WTC11 (cell line): Measurements from ENCODE around the gene KIAA1958.

Experiments
- CBFB ChIP-seq: sonication (generic); formaldehyde crosslinking; IDR thresholded peaks from 2 replicates; pipeline ENCODE4 v1.8.1; 2022; ENCODE audit warnings: mild to moderate bottlenecking, low read depth, missing genetic modification reagents
- EMX1 ChIP-seq: fragments of 250-450 bp; sonication (Bioruptor Pico); IDR thresholded peaks from 2 replicates; pipeline ENCODE4 v1.8.0; 2021; ENCODE audit warnings: mild to moderate bottlenecking
- FOXJ3 ChIP-seq: sonication (generic); formaldehyde crosslinking; IDR thresholded peaks from 2 replicates; pipeline ENCODE4 v1.9.0; 2021; ENCODE audit warnings: missing genetic modification reagents, mild to moderate bottlenecking, borderline replicate concordance
- JUN ChIP-seq: sonication (generic); formaldehyde crosslinking; IDR thresholded peaks from 2 replicates; pipeline ENCODE4 v1.8.0; 2023; ENCODE audit warnings: mild to moderate bottlenecking, missing genetic modification reagents
- SP1 ChIP-seq: sonication (generic); formaldehyde crosslinking; conservative IDR thresholded peaks from 2 replicates; pipeline ENCODE4 v1.8.1; 2022; ENCODE audit warnings: missing genetic modification reagents
- ZNF396 ChIP-seq: fragments of 250-450 bp; sonication (Bioruptor Pico); IDR thresholded peaks from 2 replicates; pipeline ENCODE4 v1.8.0; 2021; ENCODE audit warnings: mild to moderate bottlenecking, moderate library complexity, borderline replicate concordance
- TF ChIP-seq, protein P1 (sequence below): fragments of 200-600 bp; IDR thresholded peaks from 2 replicates; pipeline ENCODE4 v1.8.0; 2022; ENCODE audit warnings: antibody characterized with exemption
- TF ChIP-seq, protein P2 (sequence below): fragments of 250-450 bp; sonication (Bioruptor Pico); IDR thresholded peaks from 2 replicates; pipeline ENCODE4 v1.8.0; 2021; ENCODE audit warnings: mild to moderate bottlenecking
- TF ChIP-seq, protein P3 (sequence below): sonication (generic); formaldehyde crosslinking; conservative IDR thresholded peaks from 2 replicates; pipeline ENCODE4 v1.8.1; 2022; ENCODE audit warnings: mild to moderate bottlenecking, missing genetic modification reagents
- TF ChIP-seq, protein P4 (sequence below): sonication (generic); formaldehyde crosslinking; IDR thresholded peaks from 2 replicates; pipeline ENCODE4 v1.8.1; 2023; ENCODE audit warnings: mild to moderate bottlenecking, missing genetic modification reagents, borderline replicate concordance
- TF ChIP-seq, protein P5 (sequence below): sonication (generic); formaldehyde crosslinking; IDR thresholded peaks from 2 replicates; pipeline ENCODE4 v1.8.0; 2022; ENCODE audit warnings: mild to moderate bottlenecking, missing genetic modification reagents
- TF ChIP-seq, protein P6 (sequence below): sonication (generic); formaldehyde crosslinking; IDR thresholded peaks from 2 replicates; pipeline ENCODE4 v1.8.0; 2022; ENCODE audit warnings: mild to moderate bottlenecking, missing genetic modification reagents

DNA sequence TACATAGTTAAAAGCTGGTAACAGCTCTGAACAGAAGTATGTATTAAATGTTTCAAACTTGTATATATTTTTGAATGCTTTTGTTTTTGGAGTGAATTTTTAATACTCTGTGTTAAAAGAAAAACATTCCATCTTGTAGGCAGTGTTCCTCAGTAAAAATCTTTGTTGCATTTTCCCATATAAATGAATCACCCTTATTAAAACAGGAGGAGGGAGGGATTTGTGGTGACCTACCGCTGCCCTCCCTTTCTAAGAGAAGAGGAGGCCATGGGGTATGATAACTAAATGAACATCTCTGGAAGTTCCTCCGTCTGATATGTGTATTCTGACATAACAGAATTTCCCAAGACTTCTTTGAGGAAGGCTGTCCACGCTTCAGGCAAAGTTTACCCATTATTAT is 177.9 kb downstream of the KIAA1958 start:
- TF ChIP-seq, protein P1, sequence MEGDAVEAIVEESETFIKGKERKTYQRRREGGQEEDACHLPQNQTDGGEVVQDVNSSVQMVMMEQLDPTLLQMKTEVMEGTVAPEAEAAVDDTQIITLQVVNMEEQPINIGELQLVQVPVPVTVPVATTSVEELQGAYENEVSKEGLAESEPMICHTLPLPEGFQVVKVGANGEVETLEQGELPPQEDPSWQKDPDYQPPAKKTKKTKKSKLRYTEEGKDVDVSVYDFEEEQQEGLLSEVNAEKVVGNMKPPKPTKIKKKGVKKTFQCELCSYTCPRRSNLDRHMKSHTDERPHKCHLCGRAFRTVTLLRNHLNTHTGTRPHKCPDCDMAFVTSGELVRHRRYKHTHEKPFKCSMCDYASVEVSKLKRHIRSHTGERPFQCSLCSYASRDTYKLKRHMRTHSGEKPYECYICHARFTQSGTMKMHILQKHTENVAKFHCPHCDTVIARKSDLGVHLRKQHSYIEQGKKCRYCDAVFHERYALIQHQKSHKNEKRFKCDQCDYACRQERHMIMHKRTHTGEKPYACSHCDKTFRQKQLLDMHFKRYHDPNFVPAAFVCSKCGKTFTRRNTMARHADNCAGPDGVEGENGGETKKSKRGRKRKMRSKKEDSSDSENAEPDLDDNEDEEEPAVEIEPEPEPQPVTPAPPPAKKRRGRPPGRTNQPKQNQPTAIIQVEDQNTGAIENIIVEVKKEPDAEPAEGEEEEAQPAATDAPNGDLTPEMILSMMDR, result no peak
- TF ChIP-seq CBFB (no peak), FOXJ3 (CRISPR knock-in tag) (no peak), JUN (no peak), EMX1 (CRISPR knock-in tag) (no peak), ZNF396 (no peak), SP1 (CRISPR knock-in tag) (no peak)
- TF ChIP-seq, protein P2, sequence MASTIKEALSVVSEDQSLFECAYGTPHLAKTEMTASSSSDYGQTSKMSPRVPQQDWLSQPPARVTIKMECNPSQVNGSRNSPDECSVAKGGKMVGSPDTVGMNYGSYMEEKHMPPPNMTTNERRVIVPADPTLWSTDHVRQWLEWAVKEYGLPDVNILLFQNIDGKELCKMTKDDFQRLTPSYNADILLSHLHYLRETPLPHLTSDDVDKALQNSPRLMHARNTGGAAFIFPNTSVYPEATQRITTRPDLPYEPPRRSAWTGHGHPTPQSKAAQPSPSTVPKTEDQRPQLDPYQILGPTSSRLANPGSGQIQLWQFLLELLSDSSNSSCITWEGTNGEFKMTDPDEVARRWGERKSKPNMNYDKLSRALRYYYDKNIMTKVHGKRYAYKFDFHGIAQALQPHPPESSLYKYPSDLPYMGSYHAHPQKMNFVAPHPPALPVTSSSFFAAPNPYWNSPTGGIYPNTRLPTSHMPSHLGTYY (CRISPR knock-in tag), result no peak
- TF ChIP-seq, protein P3, sequence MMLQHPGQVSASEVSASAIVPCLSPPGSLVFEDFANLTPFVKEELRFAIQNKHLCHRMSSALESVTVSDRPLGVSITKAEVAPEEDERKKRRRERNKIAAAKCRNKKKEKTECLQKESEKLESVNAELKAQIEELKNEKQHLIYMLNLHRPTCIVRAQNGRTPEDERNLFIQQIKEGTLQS, result no peak
- TF ChIP-seq, protein P4, sequence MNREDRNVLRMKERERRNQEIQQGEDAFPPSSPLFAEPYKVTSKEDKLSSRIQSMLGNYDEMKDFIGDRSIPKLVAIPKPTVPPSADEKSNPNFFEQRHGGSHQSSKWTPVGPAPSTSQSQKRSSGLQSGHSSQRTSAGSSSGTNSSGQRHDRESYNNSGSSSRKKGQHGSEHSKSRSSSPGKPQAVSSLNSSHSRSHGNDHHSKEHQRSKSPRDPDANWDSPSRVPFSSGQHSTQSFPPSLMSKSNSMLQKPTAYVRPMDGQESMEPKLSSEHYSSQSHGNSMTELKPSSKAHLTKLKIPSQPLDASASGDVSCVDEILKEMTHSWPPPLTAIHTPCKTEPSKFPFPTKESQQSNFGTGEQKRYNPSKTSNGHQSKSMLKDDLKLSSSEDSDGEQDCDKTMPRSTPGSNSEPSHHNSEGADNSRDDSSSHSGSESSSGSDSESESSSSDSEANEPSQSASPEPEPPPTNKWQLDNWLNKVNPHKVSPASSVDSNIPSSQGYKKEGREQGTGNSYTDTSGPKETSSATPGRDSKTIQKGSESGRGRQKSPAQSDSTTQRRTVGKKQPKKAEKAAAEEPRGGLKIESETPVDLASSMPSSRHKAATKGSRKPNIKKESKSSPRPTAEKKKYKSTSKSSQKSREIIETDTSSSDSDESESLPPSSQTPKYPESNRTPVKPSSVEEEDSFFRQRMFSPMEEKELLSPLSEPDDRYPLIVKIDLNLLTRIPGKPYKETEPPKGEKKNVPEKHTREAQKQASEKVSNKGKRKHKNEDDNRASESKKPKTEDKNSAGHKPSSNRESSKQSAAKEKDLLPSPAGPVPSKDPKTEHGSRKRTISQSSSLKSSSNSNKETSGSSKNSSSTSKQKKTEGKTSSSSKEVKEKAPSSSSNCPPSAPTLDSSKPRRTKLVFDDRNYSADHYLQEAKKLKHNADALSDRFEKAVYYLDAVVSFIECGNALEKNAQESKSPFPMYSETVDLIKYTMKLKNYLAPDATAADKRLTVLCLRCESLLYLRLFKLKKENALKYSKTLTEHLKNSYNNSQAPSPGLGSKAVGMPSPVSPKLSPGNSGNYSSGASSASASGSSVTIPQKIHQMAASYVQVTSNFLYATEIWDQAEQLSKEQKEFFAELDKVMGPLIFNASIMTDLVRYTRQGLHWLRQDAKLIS, result no peak
- TF ChIP-seq, protein P5, sequence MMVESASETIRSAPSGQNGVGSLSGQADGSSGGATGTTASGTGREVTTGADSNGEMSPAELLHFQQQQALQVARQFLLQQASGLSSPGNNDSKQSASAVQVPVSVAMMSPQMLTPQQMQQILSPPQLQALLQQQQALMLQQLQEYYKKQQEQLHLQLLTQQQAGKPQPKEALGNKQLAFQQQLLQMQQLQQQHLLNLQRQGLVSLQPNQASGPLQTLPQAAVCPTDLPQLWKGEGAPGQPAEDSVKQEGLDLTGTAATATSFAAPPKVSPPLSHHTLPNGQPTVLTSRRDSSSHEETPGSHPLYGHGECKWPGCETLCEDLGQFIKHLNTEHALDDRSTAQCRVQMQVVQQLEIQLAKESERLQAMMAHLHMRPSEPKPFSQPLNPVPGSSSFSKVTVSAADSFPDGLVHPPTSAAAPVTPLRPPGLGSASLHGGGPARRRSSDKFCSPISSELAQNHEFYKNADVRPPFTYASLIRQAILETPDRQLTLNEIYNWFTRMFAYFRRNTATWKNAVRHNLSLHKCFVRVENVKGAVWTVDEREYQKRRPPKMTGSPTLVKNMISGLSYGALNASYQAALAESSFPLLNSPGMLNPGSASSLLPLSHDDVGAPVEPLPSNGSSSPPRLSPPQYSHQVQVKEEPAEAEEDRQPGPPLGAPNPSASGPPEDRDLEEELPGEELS, result no peak
- TF ChIP-seq, protein P6, sequence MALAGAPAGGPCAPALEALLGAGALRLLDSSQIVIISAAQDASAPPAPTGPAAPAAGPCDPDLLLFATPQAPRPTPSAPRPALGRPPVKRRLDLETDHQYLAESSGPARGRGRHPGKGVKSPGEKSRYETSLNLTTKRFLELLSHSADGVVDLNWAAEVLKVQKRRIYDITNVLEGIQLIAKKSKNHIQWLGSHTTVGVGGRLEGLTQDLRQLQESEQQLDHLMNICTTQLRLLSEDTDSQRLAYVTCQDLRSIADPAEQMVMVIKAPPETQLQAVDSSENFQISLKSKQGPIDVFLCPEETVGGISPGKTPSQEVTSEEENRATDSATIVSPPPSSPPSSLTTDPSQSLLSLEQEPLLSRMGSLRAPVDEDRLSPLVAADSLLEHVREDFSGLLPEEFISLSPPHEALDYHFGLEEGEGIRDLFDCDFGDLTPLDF (CRISPR knock-in tag), result no peak
